Measurements from ENCODE around the gene CADPS2. TPM values are rescaled to one million over a fixed set of nuclear protein-coding genes. Genes with fewer than 3 reads are reported as not detected.

CADPS2 gene
- total and polyA plus RNA-seq, 4 donors: 5.9 to 23.8 (median 11.0) TPM

GRCh38 chr7:122869260-122869659, 17.0 kb downstream of the CADPS2 start:
- peaks cover 1% of the 10 kb centered on the region for H3K9me3 ChIP-seq (ENCODE audit: control insufficient read depth, low read length)
- H3K4me1 ChIP-seq (ENCODE audit: control insufficient read depth in 1 of 2, insufficient read depth in 2 of 2, low read length in 2 of 2): no peaks in the 10 kb centered on the region
- no peak overlapping the region for H3K27ac ChIP-seq (ENCODE audit: low read depth in 1 of 2, low read length in 2 of 2)
- 51 to 99% methylated on average over 1 of the region's 1 CpG for WGBS, 2 donors
- H3K36me3 ChIP-seq (ENCODE audit: control insufficient read depth in 1 of 2, insufficient read depth in 2 of 2, low read length in 1 of 2): no peaks in the 10 kb centered on the region
- ATAC-seq (ENCODE audit: low FRiP score) (no peak), DNase-seq (no peak)
- intact Hi-C loops (cut with DNase I): no loop called here
- no peak overlapping the region for H3K4me3 ChIP-seq (ENCODE audit: low read length in 2 of 2)
- H3K27me3 ChIP-seq (ENCODE audit: control insufficient read depth in 1 of 2, insufficient read depth in 2 of 2, low read length in 1 of 2): no peaks in the 10 kb centered on the region

GRCh38 chr7:122867471-122867980, 18.7 kb downstream of the CADPS2 start:
- ATAC-seq (ENCODE audit: low FRiP score): no peak
- DNase-seq: no peak
- intact Hi-C loops (cut with DNase I): no loop called here

GRCh38 chr7:122864838-122865237, 21.4 kb downstream of the CADPS2 start:
- no peak for ATAC-seq (ENCODE audit: low FRiP score)
- Histone ChIP-seq H3K27ac (ENCODE audit: low read depth in 1 of 2, low read length in 2 of 2) (no peak overlapping the region), H3K36me3 (ENCODE audit: control insufficient read depth in 1 of 2, insufficient read depth in 2 of 2, low read length in 1 of 2) (no peaks in the 10 kb centered on the region), H3K9me3 (ENCODE audit: control insufficient read depth, low read length) (peaks cover 1% of the 10 kb centered on the region), H3K4me3 (ENCODE audit: low read length in 2 of 2) (no peak overlapping the region), H3K27me3 (ENCODE audit: control insufficient read depth in 1 of 2, insufficient read depth in 2 of 2, low read length in 1 of 2) (no peaks in the 10 kb centered on the region), H3K4me1 (ENCODE audit: control insufficient read depth in 1 of 2, insufficient read depth in 2 of 2, low read length in 2 of 2) (no peaks in the 10 kb centered on the region)
- no peak for DNase-seq
- 58 to 73% methylated on average over 3 of the region's 3 CpGs for WGBS, 2 donors
- intact Hi-C loops (cut with DNase I): no loop called here

More at GRCh38 chr7:122867471-122867980, 18.7 kb downstream of the CADPS2 start:
- H3K4me3 ChIP-seq (ENCODE audit: low read length in 2 of 2): no peak overlapping the region
- no peaks in the 10 kb centered on the region for H3K27me3 ChIP-seq (ENCODE audit: control insufficient read depth in 1 of 2, insufficient read depth in 2 of 2, low read length in 1 of 2)
- H3K9me3 ChIP-seq (ENCODE audit: control insufficient read depth, low read length): peaks cover 1% of the 10 kb centered on the region
- no peak overlapping the region for H3K27ac ChIP-seq (ENCODE audit: low read depth in 1 of 2, low read length in 2 of 2)
- no peaks in the 10 kb centered on the region for H3K36me3 ChIP-seq (ENCODE audit: control insufficient read depth in 1 of 2, insufficient read depth in 2 of 2, low read length in 1 of 2)
- H3K4me1 ChIP-seq (ENCODE audit: control insufficient read depth in 1 of 2, insufficient read depth in 2 of 2, low read length in 2 of 2): no peaks in the 10 kb centered on the region

GRCh38 chr7:122864016-122864415, 22.2 kb downstream of the CADPS2 start:
- intact Hi-C loops (cut with DNase I): no loop called here
- Histone ChIP-seq H3K27me3 (ENCODE audit: control insufficient read depth in 1 of 2, insufficient read depth in 2 of 2, low read length in 1 of 2) (no peaks in the 10 kb centered on the region), H3K4me1 (ENCODE audit: control insufficient read depth in 1 of 2, insufficient read depth in 2 of 2, low read length in 2 of 2) (no peaks in the 10 kb centered on the region), H3K36me3 (ENCODE audit: control insufficient read depth in 1 of 2, insufficient read depth in 2 of 2, low read length in 1 of 2) (no peaks in the 10 kb centered on the region), H3K27ac (ENCODE audit: low read depth in 1 of 2, low read length in 2 of 2) (no peak overlapping the region), H3K9me3 (ENCODE audit: control insufficient read depth, low read length) (peaks cover 1% of the 10 kb centered on the region), H3K4me3 (ENCODE audit: low read length in 2 of 2) (no peak overlapping the region)
- ATAC-seq (ENCODE audit: low FRiP score) (no peak), DNase-seq (no peak)
- WGBS, 2 donors: 84 to 87% methylated on average over 2 of the region's 2 CpGs

GRCh38 chr7:122858320-122858719, 27.9 kb downstream of the CADPS2 start:
- DNase-seq: no peak
- ATAC-seq (ENCODE audit: low FRiP score): no peak
- 35 to 58% methylated on average over 3 of the region's 3 CpGs for WGBS, 2 donors
- Histone ChIP-seq H3K4me1 (ENCODE audit: control insufficient read depth in 1 of 2, insufficient read depth in 2 of 2, low read length in 2 of 2) (no peaks in the 10 kb centered on the region), H3K4me3 (ENCODE audit: low read length in 2 of 2) (no peak overlapping the region), H3K36me3 (ENCODE audit: control insufficient read depth in 1 of 2, insufficient read depth in 2 of 2, low read length in 1 of 2) (no peaks in the 10 kb centered on the region), H3K27me3 (ENCODE audit: control insufficient read depth in 1 of 2, insufficient read depth in 2 of 2, low read length in 1 of 2) (no peaks in the 10 kb centered on the region), H3K9me3 (ENCODE audit: control insufficient read depth, low read length) (no peaks in the 10 kb centered on the region), H3K27ac (ENCODE audit: low read depth in 1 of 2, low read length in 2 of 2) (no peak overlapping the region)
- intact Hi-C loops (cut with DNase I): no loop called here

- Histone ChIP-seq H3K27ac (ENCODE audit: low read depth in 1 of 2, low read length in 2 of 2) (no peak overlapping the region), H3K36me3 (ENCODE audit: control insufficient read depth in 1 of 2, insufficient read depth in 2 of 2, low read length in 1 of 2) (no peaks in the 10 kb centered on the region), H3K4me3 (ENCODE audit: low read length in 2 of 2) (no peak overlapping the region), H3K4me1 (ENCODE audit: control insufficient read depth in 1 of 2, insufficient read depth in 2 of 2, low read length in 2 of 2) (no peaks in the 10 kb centered on the region), H3K9me3 (ENCODE audit: control insufficient read depth, low read length) (no peaks in the 10 kb centered on the region), H3K27me3 (ENCODE audit: control insufficient read depth in 1 of 2, insufficient read depth in 2 of 2, low read length in 1 of 2) (no peaks in the 10 kb centered on the region)
- ATAC-seq (ENCODE audit: low FRiP score): no peak
- no peak for DNase-seq
- intact Hi-C loops (cut with DNase I): no loop called here
Measured at GRCh38 chr7:122850528-122850927, 35.7 kb downstream of the CADPS2 start.

GRCh38 chr7:122849957-122850328, 36.3 kb downstream of the CADPS2 start:
- ATAC-seq (ENCODE audit: low FRiP score): no peak
- WGBS, 2 donors: 73 to 84% methylated on average over 3 of the region's 3 CpGs
- no peaks in the 10 kb centered on the region for H3K9me3 ChIP-seq (ENCODE audit: control insufficient read depth, low read length)
- H3K4me3 ChIP-seq (ENCODE audit: low read length in 2 of 2): no peak overlapping the region
- no peak overlapping the region for H3K27ac ChIP-seq (ENCODE audit: low read depth in 1 of 2, low read length in 2 of 2)
- H3K4me1 ChIP-seq (ENCODE audit: control insufficient read depth in 1 of 2, insufficient read depth in 2 of 2, low read length in 2 of 2): no peaks in the 10 kb centered on the region
- no peaks in the 10 kb centered on the region for H3K36me3 ChIP-seq (ENCODE audit: control insufficient read depth in 1 of 2, insufficient read depth in 2 of 2, low read length in 1 of 2)
- intact Hi-C loops (cut with DNase I): no loop called here
- H3K27me3 ChIP-seq (ENCODE audit: control insufficient read depth in 1 of 2, insufficient read depth in 2 of 2, low read length in 1 of 2): no peaks in the 10 kb centered on the region
- no peak for DNase-seq

- H3K9me3 ChIP-seq (ENCODE audit: control insufficient read depth, low read length): no peaks in the 10 kb centered on the region
- intact Hi-C loops (cut with DNase I): no loop called here
- no peak for DNase-seq
- no peaks in the 10 kb centered on the region for H3K4me1 ChIP-seq (ENCODE audit: control insufficient read depth in 1 of 2, insufficient read depth in 2 of 2, low read length in 2 of 2)
- no peak overlapping the region for H3K4me3 ChIP-seq (ENCODE audit: low read length in 2 of 2)
- no peak overlapping the region for H3K27ac ChIP-seq (ENCODE audit: low read depth in 1 of 2, low read length in 2 of 2)
- no peaks in the 10 kb centered on the region for H3K36me3 ChIP-seq (ENCODE audit: control insufficient read depth in 1 of 2, insufficient read depth in 2 of 2, low read length in 1 of 2)
- H3K27me3 ChIP-seq (ENCODE audit: control insufficient read depth in 1 of 2, insufficient read depth in 2 of 2, low read length in 1 of 2): no peaks in the 10 kb centered on the region
- no peak for ATAC-seq (ENCODE audit: low FRiP score)
- WGBS, 2 donors: 62 to 74% methylated on average over 4 of the region's 4 CpGs
Measured at GRCh38 chr7:122849322-122849956, 36.8 kb downstream of the CADPS2 start.

- intact Hi-C loops (cut with DNase I): no loop called here
- 58 to 71% methylated on average over 3 of the region's 3 CpGs for WGBS, 2 donors
- no peaks in the 10 kb centered on the region for H3K9me3 ChIP-seq (ENCODE audit: control insufficient read depth, low read length)
- no peaks in the 10 kb centered on the region for H3K4me1 ChIP-seq (ENCODE audit: control insufficient read depth in 1 of 2, insufficient read depth in 2 of 2, low read length in 2 of 2)
- no peaks in the 10 kb centered on the region for H3K36me3 ChIP-seq (ENCODE audit: control insufficient read depth in 1 of 2, insufficient read depth in 2 of 2, low read length in 1 of 2)
- no peak overlapping the region for H3K27ac ChIP-seq (ENCODE audit: low read depth in 1 of 2, low read length in 2 of 2)
- H3K4me3 ChIP-seq (ENCODE audit: low read length in 2 of 2): no peak overlapping the region
- H3K27me3 ChIP-seq (ENCODE audit: control insufficient read depth in 1 of 2, insufficient read depth in 2 of 2, low read length in 1 of 2): no peaks in the 10 kb centered on the region
- no peak for ATAC-seq (ENCODE audit: low FRiP score)
- DNase-seq: no peak
Measured at GRCh38 chr7:122847871-122848473, 38.3 kb downstream of the CADPS2 start.

Data from aorta (tissue), 5 donors.